Thymus (tissue), 11 donors: ENCODE measurements around the gene CACNA2D3. TPM values are rescaled to one million over a fixed set of nuclear protein-coding genes. Genes with fewer than 3 reads are reported as not detected.

Experiments used
- DNase-seq, 9 donors: peaks; one replicate each; pipeline ENCODE4 v3.0.0-alpha.2; 2013; ENCODE audit warnings: low spot score in 9 of 9, low read depth in 6 of 9, missing footprints in 1 of 9
- H3K27ac ChIP-seq, 2 donors: one replicate each; pipeline ENCODE4 v1.5.1; 2013; ENCODE audit warnings: control low read depth in 1 of 2, low read depth in 1 of 2, low read length in 1 of 2, mild to moderate bottlenecking in 1 of 2, moderate library complexity in 1 of 2
- H3K27me3 ChIP-seq, 2 donors: one replicate each; pipeline ENCODE4 v1.5.1; 2013; ENCODE audit warnings: low read length in 1 of 2; ENCODE audit not compliant: control insufficient read depth in 2 of 2, insufficient read depth in 1 of 2
- H3K36me3 ChIP-seq, 2 donors: one replicate each; pipeline ENCODE4 v1.5.1; 2013; ENCODE audit warnings: low read length in 1 of 2, mild to moderate bottlenecking in 1 of 2, moderate library complexity in 1 of 2; ENCODE audit not compliant: control insufficient read depth in 2 of 2, insufficient read depth in 2 of 2
- H3K4me1 ChIP-seq, 2 donors: one replicate each; pipeline ENCODE4 v1.5.1; 2013; ENCODE audit warnings: low read length in 2 of 2; ENCODE audit not compliant: control insufficient read depth in 2 of 2, insufficient read depth in 2 of 2
- H3K4me3 ChIP-seq, 2 donors: one replicate each; pipeline ENCODE4 v1.5.1; 2013; ENCODE audit warnings: low read length in 2 of 2, control low read depth in 1 of 2, mild to moderate bottlenecking in 1 of 2
- H3K9me3 ChIP-seq, 2 donors: one replicate each; pipeline ENCODE4 v1.5.1; 2013; ENCODE audit warnings: low read length in 1 of 2, mild to moderate bottlenecking in 1 of 2; ENCODE audit not compliant: control insufficient read depth in 2 of 2, insufficient read depth in 1 of 2
- WGBS: extraction: QIAGEN DNeasy Blood & Tissue Kit; methylation state at CpG from one replicate; pipeline ENCODE4 v1.1.7; 2013; 5-methylcytosine and 5-hydroxymethylcytosine counted together
- polyA plus RNA-seq: library from polyadenylated mRNA; stranded (reverse); fragments of 200-250 nt; gene quantifications from one replicate; pipeline ENCODE4 v1.2.3, GENCODE V29; 2013
- total RNA-seq: library from RNA; stranded (reverse); fragments of 120-200 nt; gene quantifications from one replicate; pipeline ENCODE4 v1.2.4, GENCODE V29; 2013
- donor health status: healthy.

CACNA2D3 gene
- total and polyA plus RNA-seq, 2 donors: 1.8 to 2.1 TPM

- Histone ChIP-seq H3K27ac (no peak overlapping the region), H3K4me3 (no peak overlapping the region), H3K9me3 (no peaks in the 10 kb centered on the region), H3K36me3 (no peaks in the 10 kb centered on the region), H3K4me1 (no peaks in the 10 kb centered on the region), H3K27me3 (no peaks in the 10 kb centered on the region)
- 90% methylated on average over 12 of the region's 12 CpGs for WGBS
- DNase-seq: no peak
Observed at GRCh38 chr3:54563501-54564200, 441.3 kb downstream of the CACNA2D3 start.

GRCh38 chr3:54564374-54564925 is 442.1 kb downstream of the CACNA2D3 start:
- Histone ChIP-seq H3K9me3 (no peaks in the 10 kb centered on the region), H3K36me3 (no peaks in the 10 kb centered on the region), H3K27ac (no peak overlapping the region), H3K27me3 (no peaks in the 10 kb centered on the region), H3K4me1 (no peaks in the 10 kb centered on the region), H3K4me3 (no peak overlapping the region)
- no peak for DNase-seq
- 89% methylated on average over 6 of the region's 6 CpGs for WGBS

GRCh38 chr3:54565956-54566355 is 443.6 kb downstream of the CACNA2D3 start:
- H3K27me3 ChIP-seq: no peaks in the 10 kb centered on the region
- H3K4me1 ChIP-seq: no peaks in the 10 kb centered on the region
- no peak for DNase-seq
- H3K9me3 ChIP-seq: no peaks in the 10 kb centered on the region
- no peak overlapping the region for H3K27ac ChIP-seq
- H3K4me3 ChIP-seq: no peak overlapping the region
- H3K36me3 ChIP-seq: no peaks in the 10 kb centered on the region

GRCh38 chr3:54567949-54568348 is 445.6 kb downstream of the CACNA2D3 start:
- Histone ChIP-seq H3K4me3 (no peak overlapping the region), H3K4me1 (no peaks in the 10 kb centered on the region), H3K36me3 (no peaks in the 10 kb centered on the region), H3K27me3 (no peaks in the 10 kb centered on the region), H3K9me3 (no peaks in the 10 kb centered on the region), H3K27ac (no peak overlapping the region)
- DNase-seq: no peak
- WGBS: 79% methylated on average over 3 of the region's 3 CpGs

- 92% methylated on average over 7 of the region's 7 CpGs for WGBS
Observed at GRCh38 chr3:54570008-54570407, 447.7 kb downstream of the CACNA2D3 start.

GRCh38 chr3:54572197-54572895 is 450.0 kb downstream of the CACNA2D3 start:
- WGBS: 96% methylated on average over 5 of the region's 5 CpGs
- Histone ChIP-seq H3K9me3 (no peaks in the 10 kb centered on the region), H3K27ac (no peak overlapping the region), H3K4me3 (no peak overlapping the region), H3K27me3 (no peaks in the 10 kb centered on the region), H3K36me3 (no peaks in the 10 kb centered on the region), H3K4me1 (no peaks in the 10 kb centered on the region)
- DNase-seq: no peak

More at GRCh38 chr3:54570008-54570407, 447.7 kb downstream of the CACNA2D3 start:
- Histone ChIP-seq H3K27ac (no peak overlapping the region), H3K36me3 (no peaks in the 10 kb centered on the region), H3K4me3 (no peak overlapping the region), H3K9me3 (no peaks in the 10 kb centered on the region), H3K4me1 (no peaks in the 10 kb centered on the region), H3K27me3 (no peaks in the 10 kb centered on the region)
- no peak for DNase-seq

- H3K4me1 ChIP-seq: no peaks in the 10 kb centered on the region
- H3K27ac ChIP-seq: no peak overlapping the region
- WGBS: 86% methylated on average over 8 of the region's 8 CpGs
- H3K4me3 ChIP-seq: no peak overlapping the region
- H3K36me3 ChIP-seq: no peaks in the 10 kb centered on the region
- DNase-seq: no peak
- H3K27me3 ChIP-seq: no peaks in the 10 kb centered on the region
- H3K9me3 ChIP-seq: peaks cover 0 to 3% of the 10 kb centered on the region in 2 donors
Observed at GRCh38 chr3:54573858-54574257, 451.5 kb downstream of the CACNA2D3 start.

GRCh38 chr3:54574906-54575617 is 452.7 kb downstream of the CACNA2D3 start:
- no peaks in the 10 kb centered on the region for H3K36me3 ChIP-seq
- H3K4me3 ChIP-seq: no peak overlapping the region
- H3K27ac ChIP-seq: no peak overlapping the region
- no peaks in the 10 kb centered on the region for H3K27me3 ChIP-seq
- H3K4me1 ChIP-seq: no peaks in the 10 kb centered on the region
- peaks cover 0 to 3% of the 10 kb centered on the region in 2 donors for H3K9me3 ChIP-seq
- 92% methylated on average over 6 of the region's 6 CpGs for WGBS
- no peak for DNase-seq

- Histone ChIP-seq H3K4me1 (no peaks in the 10 kb centered on the region), H3K27me3 (no peaks in the 10 kb centered on the region), H3K9me3 (peaks cover 0 to 3% of the 10 kb centered on the region in 2 donors), H3K4me3 (no peak overlapping the region), H3K27ac (no peak overlapping the region), H3K36me3 (no peaks in the 10 kb centered on the region)
- WGBS: 44% methylated on average over 3 of the region's 3 CpGs
- DNase-seq: no peak
Observed at GRCh38 chr3:54575618-54575960, 453.2 kb downstream of the CACNA2D3 start.
